ENCODE results near the gene RBMX2.
A peak's percentile ranks its signal among the peaks of the same experiment; 100 is the strongest.
"Not testable (repeated sequence)": the region's sequence is repeated elsewhere in the genome, so short reads cannot be mapped to it uniquely, and the experiment has no call there.

The RBMX2 gene, protein sequence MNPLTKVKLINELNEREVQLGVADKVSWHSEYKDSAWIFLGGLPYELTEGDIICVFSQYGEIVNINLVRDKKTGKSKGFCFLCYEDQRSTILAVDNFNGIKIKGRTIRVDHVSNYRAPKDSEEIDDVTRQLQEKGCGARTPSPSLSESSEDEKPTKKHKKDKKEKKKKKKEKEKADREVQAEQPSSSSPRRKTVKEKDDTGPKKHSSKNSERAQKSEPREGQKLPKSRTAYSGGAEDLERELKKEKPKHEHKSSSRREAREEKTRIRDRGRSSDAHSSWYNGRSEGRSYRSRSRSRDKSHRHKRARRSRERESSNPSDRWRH

DNA sequence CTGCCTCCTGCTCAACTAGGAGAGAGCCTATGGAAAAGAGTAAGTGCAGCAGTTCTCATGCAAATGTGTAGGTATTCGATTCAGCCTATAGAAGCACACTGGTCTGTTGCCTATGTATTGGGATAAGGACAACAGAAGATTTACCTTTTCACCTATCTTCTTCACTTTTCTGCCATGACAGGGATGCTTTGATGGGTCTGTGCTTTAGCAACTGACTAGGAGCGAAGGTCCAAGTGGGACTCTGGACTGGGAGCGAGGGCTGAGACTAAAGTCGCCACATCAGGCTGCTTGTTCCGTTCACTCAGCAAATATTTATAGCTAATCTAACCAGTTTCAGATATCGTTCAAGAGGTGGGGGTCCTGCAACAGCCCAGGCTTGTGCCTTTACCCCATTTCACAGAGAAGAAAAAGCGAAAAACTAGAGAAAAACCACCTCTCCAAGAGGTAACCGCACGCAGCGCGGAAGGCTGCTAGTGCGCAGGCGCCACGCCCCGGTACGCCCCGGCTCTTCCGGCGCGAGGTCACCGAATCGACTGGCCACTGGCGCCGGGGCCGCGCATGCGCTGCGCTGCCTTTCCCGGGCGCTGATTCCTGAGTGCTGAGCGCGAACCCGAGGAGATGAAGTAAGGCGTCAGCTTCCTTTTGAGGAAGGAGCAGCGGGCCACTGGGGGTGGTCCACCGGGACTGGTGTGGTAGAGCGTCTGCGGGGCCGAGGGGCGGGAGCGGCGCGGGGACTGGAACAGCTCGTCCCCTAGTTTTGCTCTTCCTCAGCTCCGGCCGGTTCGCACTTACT lies at the start of gene RBMX2:
Gene RBMX2 (plus strand): TSS at position 573 of the 793 bp plus-strand sequence. CDS start 46 bp downstream, at position 619.
- peak; percentile 33 for DNase-seq

- not testable (repeated sequence) for DNase-seq
These were observed 49.7 kb upstream of the RBMX2 start for GRCh38 chrX:130352050-130352449.

GRCh38 chrX:130376077-130376476 lies 25.7 kb upstream of the RBMX2 start:
- no peak for DNase-seq

- DNase-seq, result no peak
These were observed 23.6 kb upstream of the RBMX2 start for GRCh38 chrX:130378024-130378669.

DNA sequence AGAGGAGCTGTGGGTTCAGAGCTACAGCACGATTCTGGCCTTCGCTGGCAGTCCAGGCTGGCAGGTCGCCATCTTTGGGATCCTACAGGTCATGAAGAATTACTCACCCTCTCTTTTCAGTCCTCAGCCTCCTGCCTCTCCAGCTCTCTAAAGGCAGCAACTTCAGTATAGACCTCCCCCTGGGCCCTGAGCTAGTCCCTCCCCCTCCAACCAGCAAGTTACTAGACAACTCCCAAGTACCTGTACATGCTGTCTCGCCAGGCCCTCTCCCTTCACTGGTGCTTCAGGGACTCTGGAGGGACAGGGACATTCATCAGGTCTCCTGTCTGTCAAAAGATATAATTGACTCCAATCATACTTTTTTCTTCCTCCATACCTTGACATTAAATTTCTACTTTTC lies 16.3 kb upstream of the RBMX2 start, which contains the start of gene GPR119:
Gene GPR119 (minus strand): TSS at position 155 of the 400 bp plus-strand sequence. CDS start 227 bp downstream, outside the sequence.
- DNase-seq, result no peak

DNA sequence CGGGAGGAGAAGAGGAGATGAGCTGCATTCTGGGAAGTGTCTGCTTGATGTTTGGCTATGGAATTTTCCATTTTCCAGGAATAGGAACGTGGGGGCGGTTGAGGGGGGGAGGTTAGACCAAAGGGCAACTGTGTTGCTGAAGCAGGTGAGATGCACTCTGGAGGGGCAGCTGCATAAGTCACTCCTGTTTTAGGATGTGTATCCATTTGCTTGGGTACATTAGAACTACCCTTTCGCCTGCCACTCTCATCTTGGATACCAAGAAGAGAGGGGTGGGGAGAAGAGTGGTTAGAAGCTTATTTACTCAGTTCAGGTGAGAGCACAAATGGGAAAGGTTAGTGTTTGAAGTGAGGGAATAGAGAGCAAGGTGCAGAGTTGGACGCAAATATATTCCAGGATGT lies 15.4 kb upstream of the RBMX2 start:
- DNase-seq, result no peak

DNA sequence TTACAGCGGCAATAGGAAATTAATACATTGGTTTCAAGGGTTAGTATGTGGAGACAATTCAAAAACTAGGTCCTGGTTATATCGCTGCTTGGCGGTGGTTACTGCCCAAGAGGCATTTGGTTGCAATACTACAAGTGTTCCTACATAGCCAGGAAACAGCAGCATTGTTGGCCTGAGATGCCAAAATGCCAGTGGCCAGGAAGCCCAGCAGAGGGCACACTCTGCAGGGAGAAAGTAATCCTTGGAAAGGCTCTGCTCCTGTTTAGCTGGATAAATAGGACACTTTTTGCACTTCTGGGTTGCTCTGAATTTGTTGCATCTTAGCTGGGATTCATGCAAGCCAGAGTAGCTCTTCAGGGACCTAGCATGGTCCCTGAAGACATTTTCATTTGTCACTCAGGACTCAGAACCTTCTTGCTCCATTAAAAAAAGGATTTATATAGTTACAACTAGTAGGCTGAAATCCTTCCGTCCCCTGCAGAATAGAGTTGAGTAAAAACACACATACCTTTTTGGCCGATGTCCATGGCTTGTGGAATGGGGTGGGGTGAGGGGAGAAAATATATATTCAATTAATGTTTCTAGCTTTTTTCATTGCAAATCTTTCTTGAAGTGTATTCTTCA lies 8.2 kb upstream of the RBMX2 start:
- peak; percentile 9 for DNase-seq

DNA sequence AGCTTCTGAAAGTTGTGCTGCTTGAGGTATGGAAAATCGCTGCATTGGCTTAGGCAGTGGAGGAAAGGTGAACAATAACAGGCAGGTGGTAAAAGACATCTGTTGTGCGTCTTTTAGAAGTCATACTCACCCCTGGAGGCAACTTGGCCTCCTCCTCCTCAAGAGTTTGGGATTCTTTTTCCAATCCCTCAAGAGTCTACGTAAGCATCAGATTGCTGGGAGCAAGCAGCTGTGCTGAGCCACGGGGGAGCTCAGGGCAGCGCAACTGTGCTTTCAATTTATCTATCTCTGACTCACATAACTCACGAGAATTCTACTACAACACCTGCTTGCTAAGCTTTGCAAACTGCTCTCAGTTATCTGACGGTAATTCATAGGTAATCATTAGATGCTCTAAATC lies 6.4 kb upstream of the RBMX2 start:
- DNase-seq, result no peak

DNA sequence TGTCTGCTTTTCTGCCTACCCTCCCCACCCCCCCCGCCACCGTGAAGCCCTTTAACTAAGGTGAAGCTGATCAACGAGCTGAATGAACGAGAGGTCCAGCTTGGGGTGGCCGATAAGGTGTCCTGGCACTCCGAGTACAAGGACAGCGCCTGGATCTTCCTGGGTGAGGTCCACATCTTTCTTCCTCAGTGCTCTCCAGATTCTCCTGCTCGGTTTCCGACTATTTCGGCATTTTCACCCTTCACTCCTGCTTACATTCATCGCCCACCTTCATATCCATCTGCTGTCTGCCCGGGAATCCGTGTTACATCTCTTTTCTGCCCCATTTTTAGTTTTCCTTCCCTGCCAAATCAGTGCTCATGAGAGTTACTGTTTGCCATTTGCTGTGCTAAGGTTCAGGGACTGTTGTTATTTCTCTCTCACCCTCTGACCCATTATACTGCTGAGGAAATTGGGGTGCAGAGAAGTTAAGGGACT lies 459 bp downstream of the RBMX2 start:
- no peak for DNase-seq

GRCh38 chrX:130413415-130413814 lies 11.6 kb downstream of the RBMX2 start:
- DNase-seq, result no peak

DNA sequence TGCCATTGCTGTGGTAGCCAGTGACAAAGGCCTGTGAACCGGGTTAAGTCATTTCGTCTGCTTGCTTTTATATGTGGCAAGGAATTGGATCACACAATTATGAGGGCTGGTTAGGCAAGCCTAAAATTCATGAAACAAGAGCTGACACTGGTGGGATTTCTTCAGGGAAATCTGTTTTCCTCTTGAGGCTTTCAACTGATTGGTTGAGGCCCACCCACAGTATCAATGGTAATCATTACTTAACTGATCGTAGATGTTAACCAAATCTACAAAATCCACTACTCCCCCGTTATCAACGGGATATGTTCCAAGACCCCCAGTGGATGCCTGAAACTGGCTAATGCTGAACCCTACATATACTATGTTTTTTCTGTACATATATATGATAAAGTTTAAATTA lies 13.0 kb downstream of the RBMX2 start:
- DNase-seq, result no peak

GRCh38 chrX:130415201-130415600 lies 13.4 kb downstream of the RBMX2 start:
- DNase-seq, result no peak

GRCh38 chrX:130416785-130417184 lies 15.0 kb downstream of the RBMX2 start:
- no peak for DNase-seq

DNA sequence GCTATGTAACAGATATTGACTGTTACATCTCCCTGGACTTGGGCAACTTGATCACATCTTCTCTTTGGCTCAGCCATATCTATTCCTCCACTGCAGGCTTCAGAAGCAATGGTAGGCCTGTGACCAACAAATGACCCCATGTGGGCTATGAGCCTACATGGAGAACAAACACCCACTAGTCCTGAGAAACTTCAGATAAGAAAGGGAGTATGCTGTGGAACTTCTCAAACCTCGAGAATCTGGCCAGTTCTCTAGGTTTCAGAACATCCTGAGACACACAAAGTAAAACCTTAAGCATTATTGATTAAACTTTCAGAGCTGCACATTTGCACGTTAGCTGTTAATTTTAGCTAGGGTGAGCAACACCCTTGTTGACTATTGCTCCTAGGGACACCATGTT lies 16.3 kb downstream of the RBMX2 start:
- DNase-seq, result no peak

DNA sequence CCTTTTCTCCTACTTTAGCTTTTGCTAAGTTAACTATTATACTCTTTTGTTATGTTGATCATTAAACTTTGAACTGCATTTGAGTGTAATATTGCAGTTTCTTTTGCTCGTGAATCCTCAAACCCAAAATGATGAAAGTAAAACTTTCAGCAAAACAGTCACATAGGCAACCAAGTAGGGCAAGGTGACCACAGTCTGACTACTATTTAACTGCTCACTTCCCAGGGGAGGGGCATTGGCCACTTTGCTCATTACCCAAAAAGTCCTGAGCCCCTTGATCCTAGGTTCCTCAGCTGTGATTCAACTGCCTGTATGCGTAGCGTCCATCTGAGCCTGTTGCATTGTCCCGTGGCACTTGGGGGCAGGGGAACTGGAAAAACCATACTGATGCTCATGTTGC lies 17.0 kb downstream of the RBMX2 start:
- no peak for DNase-seq

- DNase-seq, result no peak
These were observed 17.5 kb downstream of the RBMX2 start for GRCh38 chrX:130419263-130419662.

DNA sequence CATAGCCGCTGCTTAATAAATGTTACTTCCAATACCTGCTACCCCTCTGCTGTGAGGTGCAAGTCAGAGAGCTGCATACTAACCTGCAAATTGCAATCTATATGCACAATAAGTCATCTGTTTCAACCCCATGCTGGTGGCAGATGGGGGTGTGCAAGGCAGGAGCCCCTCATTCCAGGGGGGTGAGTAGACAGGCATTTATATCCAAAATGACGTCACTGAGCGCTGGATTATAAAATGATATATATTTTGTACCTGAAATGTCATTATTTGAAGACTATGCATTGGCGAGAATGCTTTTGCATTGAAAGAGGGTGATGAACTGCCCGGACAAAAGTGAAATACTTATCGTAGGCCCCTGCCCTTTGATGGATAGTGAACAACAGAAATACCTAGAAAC lies 24.7 kb downstream of the RBMX2 start:
- DNase-seq, result no peak

DNA sequence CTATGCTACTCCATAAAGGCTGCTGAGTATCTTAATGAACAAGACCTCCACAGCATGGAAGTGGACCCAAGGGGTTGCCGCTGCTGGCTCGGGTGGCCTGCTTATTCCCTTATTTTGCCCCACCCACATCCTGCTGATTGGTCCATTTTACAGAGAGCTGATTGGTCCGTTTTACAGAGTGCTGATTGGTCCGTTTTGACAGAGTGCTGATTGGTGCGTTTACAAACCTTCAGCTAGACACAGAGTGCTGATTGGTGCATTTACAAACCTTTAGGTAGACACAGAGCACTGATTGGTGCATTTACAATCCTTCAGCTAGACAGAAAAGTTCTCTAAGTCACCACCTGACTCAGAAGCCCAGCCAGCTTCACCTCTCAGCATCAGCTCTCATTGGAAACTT lies 27.4 kb downstream of the RBMX2 start:
- DNase-seq, result not testable (repeated sequence)

- no peak for DNase-seq
These were observed 34.1 kb downstream of the RBMX2 start for GRCh38 chrX:130435937-130436336.

- not testable (repeated sequence) for DNase-seq
These were observed 36.2 kb downstream of the RBMX2 start for GRCh38 chrX:130437996-130438395.

DNA sequence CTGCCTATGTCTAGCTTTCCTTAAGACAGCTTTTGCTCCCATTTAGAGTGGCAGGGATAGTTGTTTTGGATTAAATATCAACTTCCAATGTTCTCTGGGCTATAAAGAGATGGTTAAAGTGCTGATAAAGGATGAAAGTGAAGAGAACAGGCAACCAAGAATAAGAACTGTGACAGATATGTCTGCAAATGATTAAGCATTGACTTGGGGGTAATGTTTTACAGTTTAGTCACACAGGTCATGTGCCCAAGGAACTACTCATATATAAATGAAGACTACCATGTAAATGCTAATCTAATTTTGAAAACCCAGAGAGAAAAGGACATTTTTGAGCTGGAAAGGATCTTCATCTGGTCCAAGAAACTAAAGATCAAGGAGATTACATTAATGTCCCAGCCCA lies 42.1 kb downstream of the RBMX2 start:
- no peak for DNase-seq

DNA sequence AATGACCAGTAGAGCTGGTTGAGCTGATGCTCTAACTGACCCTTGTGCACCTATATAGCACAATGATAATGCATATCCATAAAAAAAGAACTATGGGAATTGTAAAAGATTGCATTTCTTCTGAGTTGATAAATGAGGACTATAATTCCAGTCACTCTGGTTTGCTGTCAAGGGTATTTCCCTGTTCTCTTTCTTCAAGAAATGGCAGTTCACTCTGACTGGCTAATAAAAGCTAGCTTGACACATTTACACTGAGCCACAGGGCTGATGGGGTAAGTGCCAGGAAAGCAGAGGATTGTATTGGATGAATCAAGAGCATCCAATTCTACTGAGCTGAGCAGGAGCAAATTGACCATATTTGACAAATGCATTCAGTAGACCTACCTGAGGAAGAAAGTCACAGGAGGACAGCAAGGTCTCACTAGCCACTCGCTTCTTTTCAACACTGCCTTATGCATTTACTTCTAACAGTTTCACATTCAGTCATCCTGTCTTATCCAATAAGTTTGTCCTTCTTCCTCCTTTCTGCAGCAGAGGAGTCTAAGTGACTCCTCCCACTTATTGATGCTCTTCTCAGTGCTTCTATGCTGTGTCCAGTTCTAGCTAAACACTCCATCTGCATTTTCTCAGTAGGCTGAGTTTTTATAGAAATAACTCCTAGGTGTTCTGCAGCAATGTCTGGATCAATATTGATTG lies 43.0 kb downstream of the RBMX2 start:
- no peak for DNase-seq
